ENCODE measurements around the gene RNF123.

GRCh38 chr3:49646236-49646635, 43.1 kb upstream of the RNF123 start:
- TF ChIP-seq ZFP3 (CRISPR knock-in tag; IDR thresholded peaks at IDR 0.05), result no peak
- no peak for TF ChIP-seq RARB (CRISPR knock-in tag; IDR thresholded peaks at IDR 0.05)
- TF ChIP-seq ARNTL (CRISPR knock-in tag; IDR thresholded peaks at IDR 0.05; ENCODE audit: borderline replicate concordance, low read depth), result no peak
- TF ChIP-seq TOX (CRISPR knock-in tag; IDR thresholded peaks at IDR 0.05; ENCODE audit: borderline replicate concordance), result no peak
- TF ChIP-seq ZC3H10 (CRISPR knock-in tag; IDR thresholded peaks at IDR 0.05), result no peak
- TF ChIP-seq PPARA (CRISPR knock-in tag; IDR thresholded peaks at IDR 0.05; ENCODE audit: borderline replicate concordance), result no peak
- TF ChIP-seq PATZ1 (CRISPR knock-in tag; IDR thresholded peaks at IDR 0.05; ENCODE audit: borderline replicate concordance), result no peak
- TF ChIP-seq ZNF70 (CRISPR knock-in tag; IDR thresholded peaks at IDR 0.05), result no peak
- no peak for TF ChIP-seq CSDC2 (CRISPR knock-in tag; IDR thresholded peaks at IDR 0.05)
- TF ChIP-seq, protein P1, sequence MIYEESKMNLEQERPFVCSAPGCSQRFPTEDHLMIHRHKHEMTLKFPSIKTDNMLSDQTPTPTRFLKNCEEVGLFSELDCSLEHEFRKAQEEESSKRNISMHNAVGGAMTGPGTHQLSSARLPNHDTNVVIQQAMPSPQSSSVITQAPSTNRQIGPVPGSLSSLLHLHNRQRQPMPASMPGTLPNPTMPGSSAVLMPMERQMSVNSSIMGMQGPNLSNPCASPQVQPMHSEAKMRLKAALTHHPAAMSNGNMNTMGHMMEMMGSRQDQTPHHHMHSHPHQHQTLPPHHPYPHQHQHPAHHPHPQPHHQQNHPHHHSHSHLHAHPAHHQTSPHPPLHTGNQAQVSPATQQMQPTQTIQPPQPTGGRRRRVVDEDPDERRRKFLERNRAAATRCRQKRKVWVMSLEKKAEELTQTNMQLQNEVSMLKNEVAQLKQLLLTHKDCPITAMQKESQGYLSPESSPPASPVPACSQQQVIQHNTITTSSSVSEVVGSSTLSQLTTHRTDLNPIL (CRISPR knock-in tag; IDR thresholded peaks at IDR 0.05; ENCODE audit: low read depth), result no peak
- no peak for TF ChIP-seq POU6F1 (CRISPR knock-in tag; IDR thresholded peaks at IDR 0.05; ENCODE audit: borderline replicate concordance, low read depth)
- TF ChIP-seq CSRNP3 (CRISPR knock-in tag; IDR thresholded peaks at IDR 0.05), result no peak
- no peak for TF ChIP-seq ZNF565 (CRISPR knock-in tag; conservative IDR thresholded peaks at IDR 0.05; ENCODE audit: low read depth)
